ENCODE data around the gene CACNB1. TPM values are rescaled to one million over a fixed set of nuclear protein-coding genes. Genes with fewer than 3 reads are reported as not detected.

The CACNB1 gene
- total RNA-seq, 2 donors from 2014 or later, result 2.3 TPM

DNA sequence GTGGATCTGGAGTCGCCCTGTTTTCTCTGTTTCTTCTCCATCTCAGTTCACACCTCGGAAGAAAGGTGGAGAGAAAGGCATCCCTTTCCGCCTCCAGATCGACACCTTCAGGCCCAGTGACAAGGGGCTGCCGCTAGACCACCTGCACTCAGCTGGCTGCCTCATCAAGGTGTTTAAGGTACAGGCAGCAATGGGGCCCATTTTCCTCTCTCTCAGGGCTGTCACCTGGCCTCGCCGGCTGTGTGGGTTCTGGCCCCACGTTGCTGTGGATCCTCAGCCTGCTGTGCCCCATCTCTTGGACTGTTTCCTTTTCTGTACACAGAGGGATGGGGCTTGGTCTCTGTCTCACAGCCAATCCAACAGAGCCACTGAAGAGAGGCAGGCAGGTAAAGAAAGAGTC lies 45.7 kb upstream of the CACNB1 start:
- no peak for ATAC-seq
- Histone ChIP-seq H3K4me3 (no peak overlapping the region), H3K36me3 (replicated peaks in 1 of 2; ENCODE audit: insufficient read depth in 1 of 2, low read depth in 2 of 2) (no peaks in the 10 kb centered on the region), H3K4me1 (no peaks in the 10 kb centered on the region), H3K9me3 (no peaks in the 10 kb centered on the region), H3K27me3 (peaks cover 0 to 4% of the 10 kb centered on the region in 2 donors), H3K27ac (no peak overlapping the region)
- TF ChIP-seq, protein P1, sequence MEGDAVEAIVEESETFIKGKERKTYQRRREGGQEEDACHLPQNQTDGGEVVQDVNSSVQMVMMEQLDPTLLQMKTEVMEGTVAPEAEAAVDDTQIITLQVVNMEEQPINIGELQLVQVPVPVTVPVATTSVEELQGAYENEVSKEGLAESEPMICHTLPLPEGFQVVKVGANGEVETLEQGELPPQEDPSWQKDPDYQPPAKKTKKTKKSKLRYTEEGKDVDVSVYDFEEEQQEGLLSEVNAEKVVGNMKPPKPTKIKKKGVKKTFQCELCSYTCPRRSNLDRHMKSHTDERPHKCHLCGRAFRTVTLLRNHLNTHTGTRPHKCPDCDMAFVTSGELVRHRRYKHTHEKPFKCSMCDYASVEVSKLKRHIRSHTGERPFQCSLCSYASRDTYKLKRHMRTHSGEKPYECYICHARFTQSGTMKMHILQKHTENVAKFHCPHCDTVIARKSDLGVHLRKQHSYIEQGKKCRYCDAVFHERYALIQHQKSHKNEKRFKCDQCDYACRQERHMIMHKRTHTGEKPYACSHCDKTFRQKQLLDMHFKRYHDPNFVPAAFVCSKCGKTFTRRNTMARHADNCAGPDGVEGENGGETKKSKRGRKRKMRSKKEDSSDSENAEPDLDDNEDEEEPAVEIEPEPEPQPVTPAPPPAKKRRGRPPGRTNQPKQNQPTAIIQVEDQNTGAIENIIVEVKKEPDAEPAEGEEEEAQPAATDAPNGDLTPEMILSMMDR (IDR thresholded peaks at IDR 0.05), result no peak
- TF ChIP-seq POLR2A (IDR thresholded peaks at IDR 0.05), result no peak
- intact Hi-C loops (cut with DNase I), result no loop called here
- no peak for DNase-seq
- WGBS, 2 donors, result 29 to 63% methylated on average over 4 to 8 of the region's 8 CpGs

DNA sequence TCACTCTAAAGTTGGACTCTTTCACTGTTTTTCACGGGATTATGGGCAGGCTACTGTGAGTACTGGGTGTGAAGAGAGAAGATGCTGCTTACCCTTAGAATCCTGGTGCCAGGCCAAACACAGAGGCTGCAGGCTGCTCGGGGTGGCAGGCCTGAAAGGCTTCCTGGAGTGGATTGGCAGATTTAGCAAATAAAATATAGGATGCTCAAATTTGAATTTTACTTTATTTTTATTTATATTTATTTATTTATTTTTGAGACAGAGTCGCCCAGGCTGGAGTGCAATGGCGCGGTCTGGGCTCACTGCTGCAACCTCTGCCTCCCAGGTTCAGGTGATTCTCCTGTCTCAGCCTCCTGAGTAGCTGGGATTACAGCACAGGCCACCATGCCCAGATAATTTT lies 43.2 kb upstream of the CACNB1 start:
- H3K36me3 ChIP-seq (replicated peaks in 1 of 2; ENCODE audit: insufficient read depth in 1 of 2, low read depth in 2 of 2), result no peaks in the 10 kb centered on the region
- no peaks in the 10 kb centered on the region for H3K9me3 ChIP-seq
- no peak overlapping the region for H3K4me3 ChIP-seq
- ATAC-seq (no peak), DNase-seq (no peak)
- intact Hi-C loops (cut with DNase I), result no loop called here
- WGBS, 2 donors, result 68 to 74% methylated on average over 5 of the region's 5 CpGs
- TF ChIP-seq POLR2A (IDR thresholded peaks at IDR 0.05), result no peak
- TF ChIP-seq, protein P1 (IDR thresholded peaks at IDR 0.05), result no peak
- no peaks in the 10 kb centered on the region for H3K4me1 ChIP-seq
- no peak overlapping the region for H3K27ac ChIP-seq
- peaks cover 0 to 4% of the 10 kb centered on the region in 2 donors for H3K27me3 ChIP-seq

DNA sequence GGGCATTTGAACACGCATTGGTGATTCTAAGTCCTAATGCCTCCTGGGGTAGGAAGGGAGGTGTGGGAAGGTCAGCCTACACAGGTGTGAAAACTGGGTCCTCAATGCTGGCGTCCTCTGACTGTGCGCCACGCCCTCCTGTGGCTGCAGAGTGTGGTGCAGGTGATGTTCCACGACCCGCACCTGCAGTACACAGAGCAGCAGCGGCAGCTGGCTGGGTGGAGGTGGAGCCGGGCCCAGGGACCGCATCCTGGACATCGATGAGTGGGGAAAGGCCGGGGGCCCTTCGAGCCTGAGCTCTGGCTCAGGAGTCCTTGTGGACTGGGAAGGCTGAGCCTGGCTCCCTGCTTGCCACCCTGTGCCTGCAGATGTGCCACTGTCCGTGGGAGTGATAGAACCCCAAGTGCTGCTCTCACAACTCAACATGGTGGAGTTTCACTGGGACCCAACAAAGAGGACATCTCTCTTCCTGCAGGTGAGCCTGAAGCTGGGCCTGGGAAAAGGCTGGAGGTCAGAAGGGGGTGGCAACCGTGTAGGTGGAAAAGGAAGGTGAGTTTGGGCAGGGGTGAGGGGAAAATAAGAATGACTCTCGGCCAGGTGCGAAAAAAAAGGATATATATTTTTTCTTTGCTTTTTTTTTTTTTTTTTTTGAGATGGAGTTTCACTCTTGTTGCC lies 42.3 kb upstream of the CACNB1 start:
- TF ChIP-seq POLR2A (IDR thresholded peaks at IDR 0.05), result no peak
- TF ChIP-seq, protein P1 (IDR thresholded peaks at IDR 0.05), result peak; percentile 21 to 60 (median 50)
- Histone ChIP-seq H3K4me1 (no peaks in the 10 kb centered on the region), H3K27me3 (peaks cover 0 to 4% of the 10 kb centered on the region in 2 donors), H3K9me3 (no peaks in the 10 kb centered on the region), H3K4me3 (no peak overlapping the region), H3K36me3 (replicated peaks in 1 of 2; ENCODE audit: insufficient read depth in 1 of 2, low read depth in 2 of 2) (no peaks in the 10 kb centered on the region), H3K27ac (no peak overlapping the region)
- intact Hi-C loops (cut with DNase I), result loop anchor here (10.0 kb wide), 3 partner anchors 75 to 255 kb away; partner anchors contain the start of gene ARL5C
- WGBS, 2 donors, result 18 to 23% methylated on average over 16 of the region's 16 CpGs
- peak; percentile 51 for ATAC-seq
- DNase-seq, result peak; percentile 56 to 72 (median 60)

DNA sequence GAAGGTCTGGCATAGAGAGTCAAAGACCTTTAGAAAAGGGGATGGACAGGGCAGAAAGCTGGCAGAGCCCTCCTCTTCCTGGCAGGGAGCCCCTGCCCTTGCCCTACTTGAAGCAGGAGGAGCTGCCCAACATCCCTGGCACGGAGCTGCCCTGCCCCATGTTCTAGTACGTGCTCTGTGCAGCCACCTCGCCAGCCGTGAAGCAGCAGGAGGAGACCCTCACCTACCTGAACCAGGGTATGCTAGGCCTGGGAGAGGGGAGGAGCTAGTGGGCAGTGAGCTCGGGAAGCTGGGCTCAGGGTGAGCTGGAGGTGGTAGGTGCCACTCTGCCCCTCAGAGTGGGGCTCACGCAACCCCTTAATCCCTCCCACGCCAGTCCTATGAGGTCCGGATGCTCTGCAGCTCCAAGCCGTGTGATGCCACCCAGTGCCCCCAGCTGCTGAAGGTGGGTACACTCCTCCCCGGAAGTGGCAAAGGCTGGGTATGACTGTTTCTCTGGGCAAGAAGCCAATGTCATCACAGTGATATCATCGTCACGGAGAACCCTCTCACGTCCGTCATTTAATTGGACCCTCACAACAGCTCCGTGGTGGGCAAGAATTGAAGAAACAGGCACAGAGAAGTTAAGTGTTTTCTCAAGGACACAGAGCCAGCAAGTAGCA lies 41.0 kb upstream of the CACNB1 start:
- TF ChIP-seq, protein P1 (IDR thresholded peaks at IDR 0.05), result no peak
- no peak for TF ChIP-seq POLR2A (IDR thresholded peaks at IDR 0.05)
- H3K36me3 ChIP-seq (replicated peaks in 1 of 2; ENCODE audit: insufficient read depth in 1 of 2, low read depth in 2 of 2), result no peaks in the 10 kb centered on the region
- peak in 3 of 4 donors; percentile 19 to 51 (median 50) for DNase-seq
- H3K27ac ChIP-seq, result no peak overlapping the region
- H3K4me3 ChIP-seq, result no peak overlapping the region
- ATAC-seq, result no peak
- 24 to 33% methylated on average over 10 to 15 of the region's 15 CpGs for WGBS, 2 donors
- intact Hi-C loops (cut with DNase I), result loop anchor here (10.0 kb wide), 3 partner anchors 74 to 254 kb away; partner anchors contain the start of gene ARL5C
- no peaks in the 10 kb centered on the region for H3K4me1 ChIP-seq
- peaks cover 0 to 4% of the 10 kb centered on the region in 2 donors for H3K27me3 ChIP-seq
- H3K9me3 ChIP-seq, result no peaks in the 10 kb centered on the region
